Ishikawa (cell line): ENCODE results near the gene FOXD3.

Experiments
- CREB1 ChIP-seq: IDR thresholded peaks from 2 replicates; pipeline ENCODE4 v1.6.1; 2012; ENCODE audit warnings: low read depth
- EGR1 ChIP-seq: IDR thresholded peaks from 2 replicates; pipeline ENCODE4 v1.6.1; 2012
- EP300 ChIP-seq: IDR thresholded peaks from 2 replicates; pipeline ENCODE4 v1.6.1; 2012; ENCODE audit warnings: borderline replicate concordance
- REST ChIP-seq: IDR thresholded peaks from 2 replicates; pipeline ENCODE4 v1.6.1; 2012; ENCODE audit warnings: low read depth, mild to moderate bottlenecking
- TAF1 ChIP-seq: IDR thresholded peaks from 2 replicates; pipeline ENCODE4 v1.6.1; 2012; ENCODE audit warnings: low read depth, mild to moderate bottlenecking
- TEAD4 ChIP-seq: IDR thresholded peaks from 2 replicates; pipeline ENCODE4 v1.6.1; 2012
- YY1 ChIP-seq: IDR thresholded peaks from 2 replicates; pipeline ENCODE4 v1.6.1; 2012; ENCODE audit warnings: low read depth
- TF ChIP-seq, protein P1 (sequence below): IDR thresholded peaks from 2 replicates; pipeline ENCODE4 v1.6.1; 2012

GRCh38 chr1:63359561-63359960 is 37.2 kb downstream of the FOXD3 start:
- TF ChIP-seq EP300 (no peak), YY1 (no peak), REST (no peak), TAF1 (no peak), TEAD4 (no peak), EGR1 (no peak), CREB1 (no peak)
- TF ChIP-seq, protein P1, sequence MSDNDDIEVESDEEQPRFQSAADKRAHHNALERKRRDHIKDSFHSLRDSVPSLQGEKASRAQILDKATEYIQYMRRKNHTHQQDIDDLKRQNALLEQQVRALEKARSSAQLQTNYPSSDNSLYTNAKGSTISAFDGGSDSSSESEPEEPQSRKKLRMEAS: no peak
